ENCODE data around the gene TMEM200C.
"Not testable (repeated sequence)": the region's sequence is repeated elsewhere in the genome, so short reads cannot be mapped to it uniquely, and the experiment has no call there.

The TMEM200C gene

DNA sequence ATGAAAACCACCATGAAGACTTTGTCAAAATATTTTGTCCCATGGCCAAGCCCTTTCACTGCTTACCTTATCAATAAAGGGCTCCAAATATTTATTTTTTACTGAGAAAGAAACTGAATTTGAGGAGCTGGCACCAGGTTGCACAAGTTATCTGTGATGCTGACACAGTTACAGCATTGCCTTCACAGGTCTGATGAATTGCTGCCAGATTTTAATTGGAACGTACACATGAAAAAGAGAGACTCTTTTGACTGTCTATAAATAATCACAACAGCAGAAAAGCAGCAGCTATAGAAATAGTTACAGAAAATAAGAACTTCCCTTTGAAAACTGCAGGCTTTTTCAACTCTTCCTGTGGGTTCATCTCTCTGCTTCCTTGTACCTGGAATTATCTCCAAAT, 23.9 kb downstream of the TMEM200C start:
- 90 to 93% methylated on average over 1 of the region's 1 CpG for WGBS, 2 experiments
- no peak overlapping the region for H3K4me3 ChIP-seq (ENCODE audit: insufficient read depth, low read depth, low read length)
- no peaks in the 10 kb centered on the region for H3K4me1 ChIP-seq (ENCODE audit: control insufficient read depth, insufficient read depth, low read length)
- no peaks in the 10 kb centered on the region for H3K36me3 ChIP-seq (ENCODE audit: control insufficient read depth, insufficient read depth, low read length)
- H3K27ac ChIP-seq (ENCODE audit: insufficient read depth, low read depth, low read length, poor library complexity, severe bottlenecking), result no peak overlapping the region
- H3K27me3 ChIP-seq (ENCODE audit: control insufficient read depth, insufficient read depth, low read length, poor library complexity, severe bottlenecking), result no peaks in the 10 kb centered on the region
- no peaks in the 10 kb centered on the region for H3K9me3 ChIP-seq (ENCODE audit: control insufficient read depth, low read length)

DNA sequence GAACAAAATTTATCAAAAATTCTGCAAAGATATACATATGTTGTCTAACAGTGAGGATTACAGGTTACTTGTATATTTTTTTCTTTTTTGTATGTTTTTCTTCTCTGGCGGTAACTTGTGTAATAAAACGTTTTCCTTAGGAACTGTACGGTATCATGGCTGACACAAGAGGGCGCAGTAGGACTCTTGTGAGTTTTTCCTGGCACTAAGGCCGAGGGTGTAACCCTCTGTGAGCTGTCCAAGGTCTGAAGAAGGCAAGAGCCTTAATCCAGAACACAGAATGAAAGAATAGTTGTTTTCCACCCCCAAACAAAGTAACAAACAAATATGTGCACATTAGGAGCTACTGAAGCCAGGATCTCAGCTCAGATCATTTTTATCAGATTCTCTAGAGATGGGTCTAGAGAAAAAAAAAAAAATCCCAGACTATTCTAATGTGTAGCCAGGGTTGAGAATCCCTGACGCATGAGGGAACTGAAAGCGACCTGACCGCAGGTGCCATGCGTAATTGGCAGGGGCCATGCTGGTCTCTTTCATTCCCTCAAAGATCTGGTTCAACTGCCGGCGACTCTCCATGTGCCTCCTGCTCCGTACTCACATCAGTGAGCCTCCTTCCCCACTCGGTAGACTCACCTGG, 27.0 kb downstream of the TMEM200C start:
- H3K4me1 ChIP-seq (ENCODE audit: control insufficient read depth, insufficient read depth, low read length), result no peaks in the 10 kb centered on the region
- H3K27me3 ChIP-seq (ENCODE audit: control insufficient read depth, insufficient read depth, low read length, poor library complexity, severe bottlenecking), result no peaks in the 10 kb centered on the region
- H3K36me3 ChIP-seq (ENCODE audit: control insufficient read depth, insufficient read depth, low read length), result no peaks in the 10 kb centered on the region
- 50 to 51% methylated on average over 13 of the region's 13 CpGs for WGBS, 2 experiments
- H3K9me3 ChIP-seq (ENCODE audit: control insufficient read depth, low read length), result no peaks in the 10 kb centered on the region
- H3K4me3 ChIP-seq (ENCODE audit: insufficient read depth, low read depth, low read length), result no peak overlapping the region
- no peak overlapping the region for H3K27ac ChIP-seq (ENCODE audit: insufficient read depth, low read depth, low read length, poor library complexity, severe bottlenecking)

DNA sequence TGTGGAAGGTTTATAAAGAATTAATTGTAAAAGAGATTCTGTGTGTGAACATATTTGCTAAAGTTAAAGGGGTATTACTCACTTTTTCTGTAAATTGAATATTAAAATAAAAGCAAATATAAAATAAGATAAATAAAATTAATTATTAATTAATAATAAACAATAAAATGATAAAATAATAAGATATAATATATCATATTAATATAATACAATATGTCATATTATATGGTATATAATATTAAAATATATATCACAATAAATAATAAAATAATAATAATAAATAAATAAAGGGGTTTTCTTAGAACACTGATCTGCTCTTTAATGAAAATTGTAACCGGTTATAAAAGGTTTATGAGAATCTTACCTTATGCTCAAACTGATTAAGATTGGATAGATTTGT, 29.8 kb downstream of the TMEM200C start:
- Histone ChIP-seq H3K4me3 (ENCODE audit: insufficient read depth, low read depth, low read length) (no peak overlapping the region), H3K27ac (ENCODE audit: insufficient read depth, low read depth, low read length, poor library complexity, severe bottlenecking) (no peak overlapping the region), H3K9me3 (ENCODE audit: control insufficient read depth, low read length) (no peaks in the 10 kb centered on the region), H3K27me3 (ENCODE audit: control insufficient read depth, insufficient read depth, low read length, poor library complexity, severe bottlenecking) (no peaks in the 10 kb centered on the region), H3K4me1 (ENCODE audit: control insufficient read depth, insufficient read depth, low read length) (no peaks in the 10 kb centered on the region), H3K36me3 (ENCODE audit: control insufficient read depth, insufficient read depth, low read length) (no peaks in the 10 kb centered on the region)
- 95 to 100% methylated on average over 1 of the region's 1 CpG for WGBS, 2 experiments

DNA sequence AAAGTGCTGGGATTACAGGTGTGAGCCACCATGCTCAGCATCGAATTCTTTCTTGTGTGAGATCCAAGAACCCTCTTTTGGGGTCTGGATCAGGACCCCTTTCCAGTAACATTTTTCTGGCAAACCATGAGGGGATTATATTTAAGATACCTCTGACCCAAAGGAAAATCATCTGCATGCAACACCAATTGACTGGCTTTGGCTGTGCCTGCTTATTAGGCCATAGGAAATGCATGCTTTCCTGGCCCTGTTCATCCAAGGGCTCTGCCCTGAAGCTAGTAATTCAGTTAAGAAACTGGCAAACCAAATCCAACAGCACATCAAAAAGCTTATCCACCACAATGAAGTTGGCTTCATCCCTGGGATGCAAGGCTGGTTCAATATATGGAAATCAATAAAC, 33.2 kb downstream of the TMEM200C start:
- H3K27me3 ChIP-seq (ENCODE audit: control insufficient read depth, insufficient read depth, low read length, poor library complexity, severe bottlenecking); H3K4me1 ChIP-seq (ENCODE audit: control insufficient read depth, insufficient read depth, low read length); H3K27ac ChIP-seq (ENCODE audit: insufficient read depth, low read depth, low read length, poor library complexity, severe bottlenecking); H3K9me3 ChIP-seq (ENCODE audit: control insufficient read depth, low read length); H3K36me3 ChIP-seq (ENCODE audit: control insufficient read depth, insufficient read depth, low read length); H3K4me3 ChIP-seq (ENCODE audit: insufficient read depth, low read depth, low read length): not testable (repeated sequence)
- whole genome bisulfite sequencing, 2 experiments, result 48 to 50% methylated on average over 1 of the region's 1 CpG

DNA sequence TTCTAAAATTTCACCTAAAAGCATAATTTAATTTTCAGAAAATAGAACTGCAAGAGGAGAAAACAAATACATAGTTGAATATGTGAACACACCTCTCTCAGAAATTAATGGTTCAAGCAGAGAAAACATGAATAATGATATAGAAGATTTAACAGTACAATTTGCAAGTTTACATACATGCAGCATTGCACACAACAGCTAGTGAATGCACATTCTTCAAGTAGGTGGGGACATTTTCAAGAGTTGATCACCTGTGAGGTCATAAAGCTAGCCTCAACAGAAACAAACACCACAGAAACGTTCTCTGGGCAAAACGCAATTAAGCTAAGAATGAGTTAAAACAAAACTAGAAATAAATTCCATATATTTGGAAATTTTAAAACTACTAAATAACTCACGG, 38.1 kb downstream of the TMEM200C start:
- H3K9me3 ChIP-seq (ENCODE audit: control insufficient read depth, low read length), result no peaks in the 10 kb centered on the region
- H3K27ac ChIP-seq (ENCODE audit: insufficient read depth, low read depth, low read length, poor library complexity, severe bottlenecking), result no peak overlapping the region
- no peaks in the 10 kb centered on the region for H3K4me1 ChIP-seq (ENCODE audit: control insufficient read depth, insufficient read depth, low read length)
- H3K27me3 ChIP-seq (ENCODE audit: control insufficient read depth, insufficient read depth, low read length, poor library complexity, severe bottlenecking), result no peaks in the 10 kb centered on the region
- no peaks in the 10 kb centered on the region for H3K36me3 ChIP-seq (ENCODE audit: control insufficient read depth, insufficient read depth, low read length)
- no peak overlapping the region for H3K4me3 ChIP-seq (ENCODE audit: insufficient read depth, low read depth, low read length)
- WGBS, 2 experiments, result 83 to 100% methylated on average over 1 to 3 of the region's 3 CpGs

DNA sequence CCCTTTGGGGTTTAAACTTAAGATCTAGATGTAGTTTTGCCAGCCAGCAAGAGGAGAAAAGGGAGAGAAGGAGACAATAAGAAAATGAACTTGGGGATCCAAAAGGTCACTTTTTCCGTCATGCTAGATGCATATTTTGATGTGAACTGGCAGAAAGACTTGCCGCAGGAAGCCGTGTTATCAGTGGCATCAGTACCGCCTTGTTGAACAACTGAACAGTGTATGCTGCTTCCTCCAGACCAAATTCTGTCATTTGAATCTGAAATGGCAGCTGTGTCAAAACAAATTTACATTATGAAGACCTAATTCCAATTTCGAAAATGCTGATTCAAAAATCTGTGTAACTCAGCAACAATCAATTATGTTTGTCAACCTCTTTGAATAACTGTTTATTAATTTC, 42.1 kb downstream of the TMEM200C start:
- Histone ChIP-seq H3K27ac (ENCODE audit: insufficient read depth, low read depth, low read length, poor library complexity, severe bottlenecking) (no peak overlapping the region), H3K27me3 (ENCODE audit: control insufficient read depth, insufficient read depth, low read length, poor library complexity, severe bottlenecking) (no peaks in the 10 kb centered on the region), H3K4me3 (ENCODE audit: insufficient read depth, low read depth, low read length) (no peak overlapping the region), H3K9me3 (ENCODE audit: control insufficient read depth, low read length) (no peaks in the 10 kb centered on the region), H3K36me3 (ENCODE audit: control insufficient read depth, insufficient read depth, low read length) (no peaks in the 10 kb centered on the region), H3K4me1 (ENCODE audit: control insufficient read depth, insufficient read depth, low read length) (no peaks in the 10 kb centered on the region)
- WGBS, 2 experiments, result 91 to 96% methylated on average over 5 of the region's 5 CpGs

DNA sequence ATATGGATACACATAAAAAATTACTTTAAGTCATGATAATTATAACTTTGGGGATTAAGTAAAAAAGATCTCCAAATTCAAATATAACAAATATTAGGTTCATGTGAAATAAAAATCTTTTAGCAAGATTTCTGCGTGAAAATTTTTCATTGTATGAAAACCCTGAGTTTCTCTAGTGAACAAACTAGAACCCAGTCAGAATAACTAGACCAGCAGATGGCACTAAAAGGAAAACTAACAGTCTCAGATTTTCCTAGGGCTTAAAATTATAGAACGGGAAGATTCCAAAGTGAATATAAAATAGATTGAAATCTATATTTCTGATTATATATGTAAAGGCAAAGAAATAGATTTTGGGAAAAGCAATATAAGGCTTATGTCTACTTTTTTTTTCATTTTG, 43.3 kb downstream of the TMEM200C start:
- Histone ChIP-seq H3K27ac (ENCODE audit: insufficient read depth, low read depth, low read length, poor library complexity, severe bottlenecking) (no peak overlapping the region), H3K36me3 (ENCODE audit: control insufficient read depth, insufficient read depth, low read length) (no peaks in the 10 kb centered on the region), H3K27me3 (ENCODE audit: control insufficient read depth, insufficient read depth, low read length, poor library complexity, severe bottlenecking) (no peaks in the 10 kb centered on the region), H3K9me3 (ENCODE audit: control insufficient read depth, low read length) (no peaks in the 10 kb centered on the region), H3K4me1 (ENCODE audit: control insufficient read depth, insufficient read depth, low read length) (no peaks in the 10 kb centered on the region), H3K4me3 (ENCODE audit: insufficient read depth, low read depth, low read length) (no peak overlapping the region)
- WGBS, 2 experiments, result 71 to 100% methylated on average over 1 to 2 of the region's 2 CpGs

DNA sequence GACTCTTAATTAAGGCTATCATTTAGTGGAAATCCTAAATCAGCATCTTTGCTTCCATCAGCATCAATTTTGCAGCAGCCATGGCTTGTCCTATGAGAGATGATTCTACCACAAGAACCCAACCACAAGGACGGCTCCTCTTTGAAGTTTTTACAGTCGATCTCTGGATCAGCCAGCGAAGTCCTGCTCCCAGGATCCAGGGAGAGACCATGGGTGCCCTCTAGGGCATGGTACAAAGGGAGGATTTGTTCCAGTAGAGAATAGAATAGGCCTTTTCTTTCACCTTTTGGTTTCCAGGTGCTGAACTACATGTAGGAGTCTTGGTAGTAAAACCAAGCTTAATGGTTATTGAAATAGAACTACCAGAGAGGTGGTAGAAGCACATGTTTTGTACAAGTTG, 52.7 kb downstream of the TMEM200C start:
- no peak overlapping the region for H3K27ac ChIP-seq (ENCODE audit: insufficient read depth, low read depth, low read length, poor library complexity, severe bottlenecking)
- 72 to 85% methylated on average over 3 of the region's 3 CpGs for WGBS, 2 experiments
- no peaks in the 10 kb centered on the region for H3K4me1 ChIP-seq (ENCODE audit: control insufficient read depth, insufficient read depth, low read length)
- H3K36me3 ChIP-seq (ENCODE audit: control insufficient read depth, insufficient read depth, low read length), result no peaks in the 10 kb centered on the region
- H3K27me3 ChIP-seq (ENCODE audit: control insufficient read depth, insufficient read depth, low read length, poor library complexity, severe bottlenecking), result no peaks in the 10 kb centered on the region
- H3K4me3 ChIP-seq (ENCODE audit: insufficient read depth, low read depth, low read length), result no peak overlapping the region
- H3K9me3 ChIP-seq (ENCODE audit: control insufficient read depth, low read length), result no peaks in the 10 kb centered on the region

DNA sequence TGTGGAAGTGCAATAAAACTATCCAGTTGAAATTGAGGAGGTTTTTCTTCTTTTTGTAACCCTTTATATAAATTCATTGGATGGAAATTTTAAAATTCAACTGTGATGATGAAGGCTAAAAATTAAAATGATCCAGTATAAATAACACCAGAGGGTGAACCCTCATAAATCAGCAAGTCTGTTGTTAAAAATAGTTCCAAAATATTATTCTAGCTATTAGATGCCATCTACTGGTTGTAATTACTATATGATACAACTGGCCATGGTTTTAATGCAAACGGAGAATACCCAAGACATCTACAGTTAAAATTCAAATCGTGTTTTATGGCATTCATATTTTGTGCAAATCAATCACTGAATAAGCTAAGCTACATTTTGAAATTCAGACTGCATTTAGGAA, 53.8 kb downstream of the TMEM200C start:
- Histone ChIP-seq H3K27me3 (ENCODE audit: control insufficient read depth, insufficient read depth, low read length, poor library complexity, severe bottlenecking) (no peaks in the 10 kb centered on the region), H3K4me3 (ENCODE audit: insufficient read depth, low read depth, low read length) (no peak overlapping the region), H3K9me3 (ENCODE audit: control insufficient read depth, low read length) (no peaks in the 10 kb centered on the region), H3K36me3 (ENCODE audit: control insufficient read depth, insufficient read depth, low read length) (no peaks in the 10 kb centered on the region), H3K27ac (ENCODE audit: insufficient read depth, low read depth, low read length, poor library complexity, severe bottlenecking) (no peak overlapping the region), H3K4me1 (ENCODE audit: control insufficient read depth, insufficient read depth, low read length) (no peaks in the 10 kb centered on the region)
- 79 to 92% methylated on average over 2 of the region's 2 CpGs for WGBS, 2 experiments

DNA sequence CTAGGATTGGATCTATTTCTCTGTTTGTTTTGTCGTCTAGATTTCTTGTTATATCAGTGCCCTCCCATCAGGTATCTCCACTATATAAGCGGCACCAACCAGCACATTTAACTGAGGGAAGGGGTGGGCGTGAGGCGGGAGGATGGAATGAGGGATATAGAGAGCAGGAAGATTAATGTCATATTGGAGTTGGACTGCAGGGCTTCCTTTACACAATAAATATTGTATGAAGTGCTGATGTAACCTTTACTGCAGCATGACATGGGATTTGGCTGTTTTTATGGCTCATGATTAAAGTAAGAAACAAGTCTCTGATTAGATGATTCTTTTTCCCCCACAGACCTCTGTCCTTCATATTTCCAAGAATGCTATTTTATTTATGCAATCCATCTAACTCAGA, 54.8 kb downstream of the TMEM200C start:
- WGBS, 2 experiments, result 84 to 100% methylated on average over 1 to 3 of the region's 4 CpGs
- Histone ChIP-seq H3K4me3 (ENCODE audit: insufficient read depth, low read depth, low read length) (no peak overlapping the region), H3K4me1 (ENCODE audit: control insufficient read depth, insufficient read depth, low read length) (no peaks in the 10 kb centered on the region), H3K36me3 (ENCODE audit: control insufficient read depth, insufficient read depth, low read length) (no peaks in the 10 kb centered on the region), H3K27me3 (ENCODE audit: control insufficient read depth, insufficient read depth, low read length, poor library complexity, severe bottlenecking) (no peaks in the 10 kb centered on the region), H3K27ac (ENCODE audit: insufficient read depth, low read depth, low read length, poor library complexity, severe bottlenecking) (no peak overlapping the region), H3K9me3 (ENCODE audit: control insufficient read depth, low read length) (no peaks in the 10 kb centered on the region)

DNA sequence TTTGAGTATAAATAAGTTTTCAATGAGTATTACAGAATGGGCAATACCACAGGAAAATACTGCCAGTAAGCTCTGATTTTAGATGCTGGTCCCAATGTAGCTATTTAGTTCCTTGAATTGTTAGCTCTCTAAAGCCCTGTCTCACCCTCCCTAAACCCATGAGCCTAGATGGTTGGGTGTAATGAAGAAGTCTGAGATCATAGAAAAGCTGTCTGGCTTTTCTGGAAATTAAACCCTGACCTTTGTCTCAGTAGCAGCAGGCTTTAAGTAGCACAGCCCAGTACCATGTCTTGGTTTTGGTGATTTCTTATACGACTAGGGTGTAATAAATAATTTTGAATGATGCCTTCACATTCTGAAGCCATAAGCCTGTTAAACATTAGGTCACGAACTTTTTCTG, 55.3 kb downstream of the TMEM200C start:
- H3K4me3 ChIP-seq (ENCODE audit: insufficient read depth, low read depth, low read length), result no peak overlapping the region
- H3K27ac ChIP-seq (ENCODE audit: insufficient read depth, low read depth, low read length, poor library complexity, severe bottlenecking), result no peak overlapping the region
- H3K9me3 ChIP-seq (ENCODE audit: control insufficient read depth, low read length), result no peaks in the 10 kb centered on the region
- H3K27me3 ChIP-seq (ENCODE audit: control insufficient read depth, insufficient read depth, low read length, poor library complexity, severe bottlenecking), result no peaks in the 10 kb centered on the region
- WGBS, 2 experiments, result 93% methylated on average over 2 of the region's 2 CpGs
- no peaks in the 10 kb centered on the region for H3K4me1 ChIP-seq (ENCODE audit: control insufficient read depth, insufficient read depth, low read length)
- no peaks in the 10 kb centered on the region for H3K36me3 ChIP-seq (ENCODE audit: control insufficient read depth, insufficient read depth, low read length)
